Panc1 (cell line): ENCODE results near the gene CDK11B.

Source experiments
- POLR2AphosphoS5 ChIP-seq: IDR thresholded peaks from 2 replicates; pipeline ENCODE4 v1.6.1; 2012; ENCODE audit warnings: mild to moderate bottlenecking, low read depth, low read length, moderate library complexity
- TF ChIP-seq, protein P1 (sequence below): fragments of 450-650 bp; IDR thresholded peaks from 2 replicates; pipeline ENCODE4 v1.5.1; 2017; ENCODE audit warnings: mild to moderate bottlenecking
- TF ChIP-seq, protein P2 (sequence below), 2 experiments: IDR thresholded peaks; 2 replicates each; pipeline ENCODE4 v1.6.1; 2011 to 2012; ENCODE audit warnings: low read depth in 2 of 2, control low read depth in 1 of 2, low read length in 1 of 2, mild to moderate bottlenecking in 1 of 2, moderate library complexity in 1 of 2; ENCODE audit not compliant: insufficient read depth in 1 of 2

DNA sequence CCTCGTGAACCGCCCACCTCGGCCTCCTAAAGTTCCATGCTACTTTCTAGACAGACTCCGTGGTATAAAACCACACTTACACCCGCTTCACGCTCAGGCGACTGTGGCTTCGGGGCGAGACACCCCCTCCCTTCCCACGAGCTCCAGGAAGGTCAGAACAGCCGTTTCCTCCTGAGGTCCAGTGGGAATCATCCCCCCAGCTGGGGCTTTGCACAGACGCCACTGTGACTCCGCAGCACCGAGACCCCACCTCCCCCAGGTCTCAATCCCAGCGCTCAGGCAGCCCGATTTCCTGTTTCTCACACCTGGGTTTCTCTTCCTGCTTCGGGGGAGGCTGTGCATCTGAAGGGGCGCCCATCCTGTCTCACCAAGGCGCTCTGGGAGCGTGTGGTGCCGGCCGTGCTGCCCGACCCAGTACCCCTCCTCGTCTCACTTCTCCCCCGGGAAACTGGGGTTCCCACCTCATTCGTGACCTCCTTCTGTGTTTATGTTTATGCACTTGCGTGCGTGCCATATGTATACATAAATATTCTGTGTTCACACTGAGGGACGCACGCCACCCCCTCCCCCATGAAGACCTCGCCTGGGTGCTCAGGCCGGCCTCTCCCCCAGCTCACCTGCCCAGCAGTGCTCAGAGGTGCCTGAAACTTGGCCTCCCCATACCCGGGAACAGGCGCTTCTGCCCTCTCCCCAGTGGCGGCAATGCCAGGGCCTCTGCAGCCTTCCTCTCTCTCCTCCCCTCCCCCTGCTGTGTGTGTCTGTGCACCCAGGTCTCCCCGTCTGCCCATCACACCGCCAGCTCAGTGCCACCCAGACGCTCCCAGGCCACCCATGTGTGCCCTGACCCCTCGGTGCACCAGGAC is 19.1 kb upstream of the CDK11B start:
- no peak for TF ChIP-seq POLR2AphosphoS5
- TF ChIP-seq, protein P1, sequence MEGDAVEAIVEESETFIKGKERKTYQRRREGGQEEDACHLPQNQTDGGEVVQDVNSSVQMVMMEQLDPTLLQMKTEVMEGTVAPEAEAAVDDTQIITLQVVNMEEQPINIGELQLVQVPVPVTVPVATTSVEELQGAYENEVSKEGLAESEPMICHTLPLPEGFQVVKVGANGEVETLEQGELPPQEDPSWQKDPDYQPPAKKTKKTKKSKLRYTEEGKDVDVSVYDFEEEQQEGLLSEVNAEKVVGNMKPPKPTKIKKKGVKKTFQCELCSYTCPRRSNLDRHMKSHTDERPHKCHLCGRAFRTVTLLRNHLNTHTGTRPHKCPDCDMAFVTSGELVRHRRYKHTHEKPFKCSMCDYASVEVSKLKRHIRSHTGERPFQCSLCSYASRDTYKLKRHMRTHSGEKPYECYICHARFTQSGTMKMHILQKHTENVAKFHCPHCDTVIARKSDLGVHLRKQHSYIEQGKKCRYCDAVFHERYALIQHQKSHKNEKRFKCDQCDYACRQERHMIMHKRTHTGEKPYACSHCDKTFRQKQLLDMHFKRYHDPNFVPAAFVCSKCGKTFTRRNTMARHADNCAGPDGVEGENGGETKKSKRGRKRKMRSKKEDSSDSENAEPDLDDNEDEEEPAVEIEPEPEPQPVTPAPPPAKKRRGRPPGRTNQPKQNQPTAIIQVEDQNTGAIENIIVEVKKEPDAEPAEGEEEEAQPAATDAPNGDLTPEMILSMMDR = no peak
- TF ChIP-seq, protein P2, sequence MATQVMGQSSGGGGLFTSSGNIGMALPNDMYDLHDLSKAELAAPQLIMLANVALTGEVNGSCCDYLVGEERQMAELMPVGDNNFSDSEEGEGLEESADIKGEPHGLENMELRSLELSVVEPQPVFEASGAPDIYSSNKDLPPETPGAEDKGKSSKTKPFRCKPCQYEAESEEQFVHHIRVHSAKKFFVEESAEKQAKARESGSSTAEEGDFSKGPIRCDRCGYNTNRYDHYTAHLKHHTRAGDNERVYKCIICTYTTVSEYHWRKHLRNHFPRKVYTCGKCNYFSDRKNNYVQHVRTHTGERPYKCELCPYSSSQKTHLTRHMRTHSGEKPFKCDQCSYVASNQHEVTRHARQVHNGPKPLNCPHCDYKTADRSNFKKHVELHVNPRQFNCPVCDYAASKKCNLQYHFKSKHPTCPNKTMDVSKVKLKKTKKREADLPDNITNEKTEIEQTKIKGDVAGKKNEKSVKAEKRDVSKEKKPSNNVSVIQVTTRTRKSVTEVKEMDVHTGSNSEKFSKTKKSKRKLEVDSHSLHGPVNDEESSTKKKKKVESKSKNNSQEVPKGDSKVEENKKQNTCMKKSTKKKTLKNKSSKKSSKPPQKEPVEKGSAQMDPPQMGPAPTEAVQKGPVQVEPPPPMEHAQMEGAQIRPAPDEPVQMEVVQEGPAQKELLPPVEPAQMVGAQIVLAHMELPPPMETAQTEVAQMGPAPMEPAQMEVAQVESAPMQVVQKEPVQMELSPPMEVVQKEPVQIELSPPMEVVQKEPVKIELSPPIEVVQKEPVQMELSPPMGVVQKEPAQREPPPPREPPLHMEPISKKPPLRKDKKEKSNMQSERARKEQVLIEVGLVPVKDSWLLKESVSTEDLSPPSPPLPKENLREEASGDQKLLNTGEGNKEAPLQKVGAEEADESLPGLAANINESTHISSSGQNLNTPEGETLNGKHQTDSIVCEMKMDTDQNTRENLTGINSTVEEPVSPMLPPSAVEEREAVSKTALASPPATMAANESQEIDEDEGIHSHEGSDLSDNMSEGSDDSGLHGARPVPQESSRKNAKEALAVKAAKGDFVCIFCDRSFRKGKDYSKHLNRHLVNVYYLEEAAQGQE (IDR thresholded peaks at IDR 0.05; ENCODE audit: insufficient read depth in 1 of 2, low read depth in 2 of 2, low read length in 1 of 2) = no peak
